OCI-LY1 (cell line): ENCODE measurements around the gene CALHM4.

Experiments used
- H2AFZ ChIP-seq: fragments of 200-600 bp; sonication (generic), shearing (Covaris generic); 2 replicates; pipeline ENCODE4 v1.6.0; 2014; ENCODE audit warnings: antibody characterized with exemption, mild to moderate bottlenecking, low read length
- H3F3A ChIP-seq: fragments of 200-600 bp; sonication (generic), shearing (Covaris generic); 2 replicates; pipeline ENCODE4 v1.6.0; 2014; ENCODE audit warnings: mild to moderate bottlenecking, antibody characterized with exemption, low read length, moderate library complexity; ENCODE audit not compliant: insufficient read depth
- H3K27ac ChIP-seq: fragments of 200-600 bp; sonication (generic); 2 replicates; pipeline ENCODE4 v1.5.1; 2014; ENCODE audit warnings: low read length, mixed run types, mild to moderate bottlenecking, low read depth; ENCODE audit not compliant: poor library complexity, severe bottlenecking
- H3K27me3 ChIP-seq: fragments of 200-600 bp; sonication (generic); 2 replicates; pipeline ENCODE4 v1.6.0; 2014; ENCODE audit warnings: antibody characterized with exemption, mild to moderate bottlenecking, low read length, moderate library complexity; ENCODE audit not compliant: insufficient read depth
- H3K36me3 ChIP-seq: fragments of 200-600 bp; sonication (generic); 2 replicates; pipeline ENCODE4 v1.6.1; 2014; ENCODE audit warnings: mild to moderate bottlenecking, antibody characterized with exemption, low read length, moderate library complexity, mixed read lengths; ENCODE audit not compliant: insufficient read depth
- H3K4me1 ChIP-seq: fragments of 200-600 bp; sonication (generic); 2 replicates; pipeline ENCODE4 v1.5.1; 2014; ENCODE audit warnings: mild to moderate bottlenecking, low read length, moderate library complexity; ENCODE audit not compliant: insufficient read depth, severe bottlenecking
- H3K4me2 ChIP-seq: fragments of 200-600 bp; sonication (generic), shearing (Covaris generic); 2 replicates; pipeline ENCODE4 v1.6.1; 2014; ENCODE audit warnings: low read length
- H3K4me3 ChIP-seq: fragments of 200-600 bp; sonication (generic); 2 replicates; pipeline ENCODE4 v1.5.1; 2014; ENCODE audit warnings: low read length, low read depth, mild to moderate bottlenecking, mixed read lengths; ENCODE audit not compliant: poor library complexity, severe bottlenecking
- H3K79me2 ChIP-seq: fragments of 200-600 bp; shearing (Covaris generic); 2 replicates; pipeline ENCODE4 v1.6.1; 2016; ENCODE audit warnings: mixed run types, low read length, mixed read lengths; ENCODE audit not compliant: insufficient read depth
- H3K9ac ChIP-seq: fragments of 200-600 bp; sonication (generic), shearing (Covaris generic); 2 replicates; pipeline ENCODE4 v1.6.1; 2014; ENCODE audit warnings: mild to moderate bottlenecking, low read length, mixed read lengths
- H3K9me2 ChIP-seq: fragments of 200-600 bp; sonication (generic), shearing (Covaris generic); 2 replicates; pipeline ENCODE4 v1.6.1; 2014; ENCODE audit warnings: low read depth, mild to moderate bottlenecking, low read length, mixed read lengths
- H3K9me3 ChIP-seq: fragments of 200-600 bp; shearing (Covaris generic); 2 replicates; pipeline ENCODE4 v1.6.1; 2014; ENCODE audit warnings: low read length, mixed read lengths
- H4K20me1 ChIP-seq: fragments of 200-600 bp; sonication (generic), shearing (Covaris generic); 2 replicates; pipeline ENCODE4 v1.6.0; 2016; ENCODE audit warnings: mild to moderate bottlenecking, low read length; ENCODE audit not compliant: insufficient read depth
- CTCF ChIP-seq: fragments of 200-600 bp; sonication (generic), shearing (Covaris generic); IDR thresholded peaks from 2 replicates; pipeline ENCODE4 v1.5.1; 2017; ENCODE audit warnings: mild to moderate bottlenecking, antibody characterized with exemption, low read length, moderate library complexity, mixed read lengths
- EZH2 ChIP-seq: fragments of 200-600 bp; sonication (generic), shearing (Covaris generic); IDR thresholded peaks from 2 replicates; pipeline ENCODE4 v1.8.0; 2017; ENCODE audit warnings: borderline replicate concordance, mixed run types, mild to moderate bottlenecking, antibody characterized with exemption, low read length, moderate library complexity, mixed read lengths

The CALHM4 gene

GRCh38 chr6:116528133-116528532 lies 25.4 kb upstream of the CALHM4 start:
- Histone ChIP-seq H4K20me1 (no peaks in the 10 kb centered on the region), H3K79me2 (no peaks in the 10 kb centered on the region), H3K27ac (no peak overlapping the region), H3K36me3 (no peaks in the 10 kb centered on the region), H3K9me2 (no peaks in the 10 kb centered on the region), H2AFZ (no peak overlapping the region), H3K4me1 (no peaks in the 10 kb centered on the region), H3F3A (no peaks in the 10 kb centered on the region), H3K9me3 (no peaks in the 10 kb centered on the region), H3K27me3 (no peaks in the 10 kb centered on the region), H3K4me2 (no peak overlapping the region), H3K9ac (no peak overlapping the region), H3K4me3 (no peak overlapping the region)
- TF ChIP-seq CTCF (no peak), EZH2 (no peak)

GRCh38 chr6:116528780-116529179 lies 24.8 kb upstream of the CALHM4 start:
- Histone ChIP-seq H4K20me1 (no peaks in the 10 kb centered on the region), H3K4me3 (no peak overlapping the region), H3K4me2 (no peak overlapping the region), H2AFZ (no peak overlapping the region), H3K4me1 (no peaks in the 10 kb centered on the region), H3K9me2 (no peaks in the 10 kb centered on the region), H3K79me2 (no peaks in the 10 kb centered on the region), H3F3A (no peaks in the 10 kb centered on the region), H3K36me3 (no peaks in the 10 kb centered on the region), H3K27me3 (no peaks in the 10 kb centered on the region), H3K9me3 (no peaks in the 10 kb centered on the region), H3K27ac (no peak overlapping the region), H3K9ac (no peak overlapping the region)
- TF ChIP-seq EZH2 = no peak
- no peak for TF ChIP-seq CTCF

- Histone ChIP-seq H3K9me2 (no peaks in the 10 kb centered on the region), H3K79me2 (no peaks in the 10 kb centered on the region), H3K4me1 (no peaks in the 10 kb centered on the region), H3K27me3 (no peaks in the 10 kb centered on the region), H3K4me2 (no peak overlapping the region), H3F3A (no peaks in the 10 kb centered on the region), H2AFZ (no peak overlapping the region), H3K36me3 (no peaks in the 10 kb centered on the region), H3K9me3 (no peaks in the 10 kb centered on the region), H4K20me1 (no peaks in the 10 kb centered on the region), H3K9ac (no peak overlapping the region), H3K27ac (no peak overlapping the region), H3K4me3 (no peak overlapping the region)
- TF ChIP-seq EZH2 (no peak), CTCF (no peak)
These were observed 23.9 kb upstream of the CALHM4 start for GRCh38 chr6:116529466-116530290.
